ENCODE measurements around the gene WDR13. TPM values are rescaled to one million over a fixed set of nuclear protein-coding genes. Genes with fewer than 3 reads are reported as not detected.

Gene WDR13
- total RNA-seq, 2 donors from 2014 or later, result 132 to 134 TPM

GRCh38 chrX:48626401-48627298, 29.4 kb downstream of the WDR13 start:
- ATAC-seq (no peak), DNase-seq (no peak)
- Histone ChIP-seq H3K27ac (no peak overlapping the region), H3K4me1 (peaks cover 6% of the 10 kb centered on the region), H3K9me3 (no peaks in the 10 kb centered on the region), H3K4me3 (no peak overlapping the region), H3K36me3 (replicated peaks in 1 of 2; ENCODE audit: insufficient read depth in 1 of 2, low read depth in 2 of 2) (no peaks in the 10 kb centered on the region), H3K27me3 (no peaks in the 10 kb centered on the region)
- 70 to 73% methylated on average over 5 of the region's 5 CpGs for WGBS, 2 donors
- no peak for TF ChIP-seq POLR2A (IDR thresholded peaks at IDR 0.05)
- no peak for TF ChIP-seq CTCF (IDR thresholded peaks at IDR 0.05)
- intact Hi-C loops (cut with DNase I), result no loop called here

GRCh38 chrX:48631376-48632090, 34.2 kb downstream of the WDR13 start:
- H3K27me3 ChIP-seq, result no peaks in the 10 kb centered on the region
- 0 to 8% methylated on average over 3 to 18 of the region's 18 CpGs for whole genome bisulfite sequencing, 2 donors
- TF ChIP-seq POLR2A (IDR thresholded peaks at IDR 0.05) (no peak), CTCF (IDR thresholded peaks at IDR 0.05) (peak in 6 of 7 experiments; percentile 21 to 81 (median 75))
- H3K9me3 ChIP-seq, result no peaks in the 10 kb centered on the region
- no peaks in the 10 kb centered on the region for H3K36me3 ChIP-seq (replicated peaks in 1 of 2; ENCODE audit: insufficient read depth in 1 of 2, low read depth in 2 of 2)
- no peak overlapping the region for H3K4me3 ChIP-seq
- intact Hi-C loops (cut with DNase I), result no loop called here
- H3K27ac ChIP-seq, result peak overlapping the region in 1 of 4 donors; percentile 24
- H3K4me1 ChIP-seq, result peaks cover 9% of the 10 kb centered on the region
- ATAC-seq (peak; percentile 99), DNase-seq (peak; percentile 79 to 89 (median 83))

GRCh38 chrX:48632207-48632606, 34.9 kb downstream of the WDR13 start:
- ATAC-seq, result no peak
- WGBS, 2 donors, result 57 to 97% methylated on average over 6 to 7 of the region's 10 CpGs

GRCh38 chrX:48636301-48636700, 39.0 kb downstream of the WDR13 start:
- no peak overlapping the region for H3K4me3 ChIP-seq
- 62 to 88% methylated on average over 1 of the region's 1 CpG for WGBS, 2 donors
- H3K9me3 ChIP-seq, result no peaks in the 10 kb centered on the region
- H3K4me1 ChIP-seq, result peaks cover 7% of the 10 kb centered on the region
- intact Hi-C loops (cut with DNase I), result no loop called here
- no peaks in the 10 kb centered on the region for H3K27me3 ChIP-seq
- DNase-seq (no peak), ATAC-seq (no peak)
- TF ChIP-seq CTCF (IDR thresholded peaks at IDR 0.05) (no peak), POLR2A (IDR thresholded peaks at IDR 0.05) (no peak)
- no peaks in the 10 kb centered on the region for H3K36me3 ChIP-seq (replicated peaks in 1 of 2; ENCODE audit: insufficient read depth in 1 of 2, low read depth in 2 of 2)
- H3K27ac ChIP-seq, result no peak overlapping the region

More at GRCh38 chrX:48632207-48632606, 34.9 kb downstream of the WDR13 start:
- H3K4me1 ChIP-seq, result peaks cover 9% of the 10 kb centered on the region
- no peaks in the 10 kb centered on the region for H3K36me3 ChIP-seq (replicated peaks in 1 of 2; ENCODE audit: insufficient read depth in 1 of 2, low read depth in 2 of 2)
- DNase-seq, result no peak
- no peak for TF ChIP-seq POLR2A (IDR thresholded peaks at IDR 0.05)
- TF ChIP-seq CTCF (IDR thresholded peaks at IDR 0.05), result no peak
- no peaks in the 10 kb centered on the region for H3K27me3 ChIP-seq
- H3K9me3 ChIP-seq, result no peaks in the 10 kb centered on the region
- no peak overlapping the region for H3K4me3 ChIP-seq
- H3K27ac ChIP-seq, result no peak overlapping the region
- intact Hi-C loops (cut with DNase I), result no loop called here

Data from body of pancreas (tissue), 4 donors.